Gastroesophageal sphincter (tissue), 4 donors: ENCODE results near the gene ABCA5. TPM values are rescaled to one million over a fixed set of nuclear protein-coding genes. Genes with fewer than 3 reads are reported as not detected.

Source experiments
- ATAC-seq: fragments of 150-250 bp; one replicate; pipeline ENCODE4 v1.9.1; 2016; ENCODE audit warnings: mild to moderate bottlenecking, moderate library complexity
- H3K27ac ChIP-seq, 4 donors: fragments of 200-600 bp; sonication (generic) in 3 of 4; 1 replicate in 3 of 4; 2 replicates in 1 of 4; pipeline ENCODE4 v1.5.1; 2016 to 2019
- H3K27me3 ChIP-seq: fragments of 200-600 bp; sonication (generic); one replicate; pipeline ENCODE4 v1.5.1; 2019
- H3K36me3 ChIP-seq, 2 donors: fragments of 200-600 bp; sonication (generic); one replicate each; pipeline ENCODE4 v1.5.1; 2019; ENCODE audit warnings: control low read depth in 1 of 2
- H3K4me1 ChIP-seq, 3 donors: fragments of 200-600 bp; sonication (generic); 1 replicate in 2 of 3; 2 replicates in 1 of 3; pipeline ENCODE4 v1.5.1; 2016 to 2019; ENCODE audit warnings: control low read depth in 2 of 3
- H3K4me3 ChIP-seq, 2 donors: fragments of 200-600 bp; sonication (generic); one replicate each; pipeline ENCODE4 v1.5.1; 2019; ENCODE audit warnings: mild to moderate bottlenecking in 1 of 2, moderate library complexity in 1 of 2
- H3K9me3 ChIP-seq, 3 donors: fragments of 200-600 bp; sonication (generic); one replicate each; pipeline ENCODE4 v1.5.1; 2017 to 2019; ENCODE audit warnings: control low read depth in 2 of 3
- CTCF ChIP-seq, 4 experiments: fragments of 200-600 bp in 2 of 4; fragments of 450-650 bp in 2 of 4; sonication (generic) in 1 of 4; IDR thresholded peaks; one replicate each; pipeline ENCODE4 v1.5.1; 2017 to 2019; ENCODE audit warnings: antibody characterized with exemption in 4 of 4, mild to moderate bottlenecking in 2 of 4, moderate library complexity in 2 of 4
- EP300 ChIP-seq: sonication (generic); formaldehyde crosslinking; IDR thresholded peaks from one replicate; pipeline ENCODE4 v1.6.1; 2017; ENCODE audit warnings: antibody characterized with exemption, mild to moderate bottlenecking
- POLR2A ChIP-seq, 2 donors: fragments of 450-650 bp; IDR thresholded peaks; one replicate each; pipeline ENCODE4 v1.6.1; 2017; ENCODE audit warnings: antibody characterized with exemption in 2 of 2, mild to moderate bottlenecking in 2 of 2, moderate library complexity in 1 of 2
- POLR2AphosphoS5 ChIP-seq: sonication (generic); formaldehyde crosslinking; IDR thresholded peaks from one replicate; pipeline ENCODE4 v1.6.1; 2017; ENCODE audit warnings: antibody characterized with exemption
- WGBS, 2 donors: methylation state at CpG; one replicate each; pipeline ENCODE4 v1.1.5; 2018; ENCODE audit warnings: low coverage in 1 of 2; 5-methylcytosine and 5-hydroxymethylcytosine counted together
- total RNA-seq, 4 donors: library from RNA; depleted of rRNA; stranded (reverse); fragments of >200 nt; gene quantifications; one replicate each; pipeline ENCODE4 v1.1.0, GENCODE V29; 2016

ABCA5 gene
- total RNA-seq, 4 donors from 2014 or later: 9.4 to 42.0 (median 22.0) TPM

- Histone ChIP-seq H3K27me3 (no peaks in the 10 kb centered on the region), H3K4me3 (no peak overlapping the region), H3K27ac (no peak overlapping the region), H3K4me1 (no peaks in the 10 kb centered on the region), H3K36me3 (peaks cover 5 to 58% of the 10 kb centered on the region in 2 donors), H3K9me3 (no peaks in the 10 kb centered on the region)
- no peak for ATAC-seq
- WGBS, 2 donors: 63 to 73% methylated on average over 4 of the region's 4 CpGs
- TF ChIP-seq POLR2A (IDR thresholded peaks at IDR 0.05) (no peak), EP300 (no peak), CTCF (IDR thresholded peaks at IDR 0.05) (no peak), POLR2AphosphoS5 (no peak)
Measured at GRCh38 chr17:69250641-69251040, 76.3 kb downstream of the ABCA5 start.

- Histone ChIP-seq H3K9me3 (no peaks in the 10 kb centered on the region), H3K36me3 (peaks cover 0 to 30% of the 10 kb centered on the region in 2 donors), H3K27me3 (no peaks in the 10 kb centered on the region), H3K4me3 (no peak overlapping the region), H3K27ac (no peak overlapping the region), H3K4me1 (no peaks in the 10 kb centered on the region)
- ATAC-seq: no peak
- WGBS, 2 donors: 44 to 55% methylated on average over 4 of the region's 4 CpGs
- no peak for TF ChIP-seq POLR2AphosphoS5
- peak; percentile 39 to 59 (median 55) for TF ChIP-seq CTCF (IDR thresholded peaks at IDR 0.05)
- TF ChIP-seq EP300: no peak
- TF ChIP-seq POLR2A (IDR thresholded peaks at IDR 0.05): no peak
Measured at GRCh38 chr17:69246726-69247375, 80.1 kb downstream of the ABCA5 start.

GRCh38 chr17:69246202-69246601 lies 80.7 kb downstream of the ABCA5 start:
- no peak overlapping the region for H3K27ac ChIP-seq
- H3K4me1 ChIP-seq: no peaks in the 10 kb centered on the region
- TF ChIP-seq EP300: no peak
- TF ChIP-seq POLR2AphosphoS5: no peak
- no peak for TF ChIP-seq POLR2A (IDR thresholded peaks at IDR 0.05)
- no peak for TF ChIP-seq CTCF (IDR thresholded peaks at IDR 0.05)
- ATAC-seq: no peak
- H3K36me3 ChIP-seq: peaks cover 0 to 30% of the 10 kb centered on the region in 2 donors
- no peaks in the 10 kb centered on the region for H3K9me3 ChIP-seq
- WGBS, 2 donors: 48 to 71% methylated on average over 1 of the region's 1 CpG
- H3K27me3 ChIP-seq: no peaks in the 10 kb centered on the region
- no peak overlapping the region for H3K4me3 ChIP-seq

- Histone ChIP-seq H3K27me3 (no peaks in the 10 kb centered on the region), H3K4me1 (no peaks in the 10 kb centered on the region), H3K27ac (no peak overlapping the region), H3K36me3 (peaks cover 0 to 33% of the 10 kb centered on the region in 2 donors), H3K4me3 (no peak overlapping the region), H3K9me3 (no peaks in the 10 kb centered on the region)
- TF ChIP-seq POLR2AphosphoS5: no peak
- no peak for TF ChIP-seq EP300
- 53 to 74% methylated on average over 2 of the region's 2 CpGs for WGBS, 2 donors
- ATAC-seq: no peak
Measured at GRCh38 chr17:69245617-69246016, 81.3 kb downstream of the ABCA5 start.

- no peak overlapping the region for H3K27ac ChIP-seq
- H3K9me3 ChIP-seq: no peaks in the 10 kb centered on the region
- H3K4me3 ChIP-seq: no peak overlapping the region
- ATAC-seq: no peak
- peaks cover 0 to 26% of the 10 kb centered on the region in 2 donors for H3K36me3 ChIP-seq
- WGBS, 2 donors: 78 to 90% methylated on average over 7 to 8 of the region's 8 CpGs
- H3K27me3 ChIP-seq: no peaks in the 10 kb centered on the region
- peaks cover 0 to 6% (median 0%) of the 10 kb centered on the region in 3 donors for H3K4me1 ChIP-seq
- TF ChIP-seq POLR2A (IDR thresholded peaks at IDR 0.05) (no peak), CTCF (IDR thresholded peaks at IDR 0.05) (no peak), POLR2AphosphoS5 (no peak), EP300 (no peak)
Measured at GRCh38 chr17:69239611-69240600, 87.0 kb downstream of the ABCA5 start.
